GM08714 (cell line): ENCODE results near the gene MID2.

Experiments used
- H3K4me3 ChIP-seq: fragments of 200-500 bp; sonication (Bioruptor generic); 2 replicates; pipeline ENCODE4 v1.5.1; 2014; ENCODE audit warnings: mild to moderate bottlenecking, low read length, inconsistent platforms
- ZNF274 ChIP-seq: IDR thresholded peaks from 2 replicates; pipeline ENCODE4 v1.6.1; 2012; ENCODE audit warnings: mild to moderate bottlenecking, low read depth, low read length

MID2 gene

DNA sequence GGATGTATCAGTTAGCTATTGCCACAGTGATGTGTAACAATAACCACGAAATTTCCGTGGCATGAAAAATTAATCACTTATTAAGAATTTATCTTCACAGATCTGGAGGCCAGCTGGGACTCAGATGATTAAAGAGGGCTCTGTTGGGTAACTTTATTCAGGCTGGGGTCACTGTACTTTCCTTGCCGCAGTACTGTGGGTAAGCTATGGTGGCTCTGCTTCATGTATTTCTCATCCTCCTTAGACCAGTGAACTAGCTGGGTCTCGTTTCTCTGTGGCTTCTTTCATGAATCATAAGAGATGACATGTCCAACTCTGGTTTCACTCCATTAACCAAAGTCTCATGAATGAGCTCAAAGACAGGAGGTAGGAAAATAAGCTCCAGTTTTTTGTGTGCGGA is 143.0 kb downstream of the MID2 start:
- H3K4me3 ChIP-seq = no peak overlapping the region
- TF ChIP-seq ZNF274 = no peak

DNA sequence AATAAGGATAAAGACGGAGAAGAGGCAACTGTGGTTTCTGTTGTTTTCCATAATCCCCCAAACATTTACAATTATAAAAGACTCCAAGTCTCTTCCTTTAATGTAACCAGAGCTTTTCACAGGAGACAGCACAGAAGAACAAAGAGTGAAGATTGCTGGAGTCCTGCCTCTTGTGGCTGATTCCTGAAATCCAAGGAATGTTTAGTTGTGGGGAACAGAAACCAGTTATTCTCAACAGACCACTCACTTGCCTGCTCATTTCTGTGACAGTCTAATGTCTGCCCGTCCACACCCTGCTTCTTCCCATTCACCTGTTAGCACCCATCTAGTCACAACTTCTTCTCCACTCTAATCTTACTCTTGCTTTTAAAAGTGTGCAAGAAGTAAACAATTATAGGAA is 144.4 kb downstream of the MID2 start:
- no peak for TF ChIP-seq ZNF274
- no peak overlapping the region for H3K4me3 ChIP-seq

DNA sequence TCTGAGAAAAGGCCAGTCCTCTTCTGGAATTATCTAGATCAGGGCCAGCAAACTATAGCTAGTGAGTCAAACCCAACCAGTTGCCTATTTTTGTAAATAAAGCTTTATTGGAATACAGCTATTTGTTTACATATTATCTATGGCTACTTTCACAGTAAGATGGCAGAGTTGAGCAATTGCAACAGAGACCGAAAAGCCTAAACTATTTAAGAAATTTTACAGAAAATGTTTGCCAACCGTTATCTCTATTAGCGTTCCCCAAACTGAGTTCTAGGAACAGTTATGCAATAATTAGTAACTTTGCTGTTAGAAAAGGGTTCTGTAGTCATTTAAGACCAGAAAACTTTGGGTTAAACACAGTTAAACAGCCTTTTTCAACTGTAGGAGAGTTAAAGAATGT is 146.0 kb downstream of the MID2 start:
- TF ChIP-seq ZNF274 = no peak
- H3K4me3 ChIP-seq = no peak overlapping the region
